GM13976 (cell line): ENCODE measurements around the gene HOXA10.
A peak's percentile ranks its signal among the peaks of the same experiment; 100 is the strongest.

ENCODE experiments used
- DNase-seq: peaks from one replicate; pipeline ENCODE4 v3.0.0; 2012; ENCODE audit warnings: low spot score
- CTCF ChIP-seq: IDR thresholded peaks from 2 replicates; pipeline ENCODE4 v1.5.1; 2012; ENCODE audit warnings: borderline replicate concordance, mild to moderate bottlenecking; ENCODE audit not compliant: insufficient read depth; ENCODE audit errors: extremely low read depth, missing control alignments, control extremely low read depth
- in situ Hi-C: fragments of 300-500 bp; cut with MboI; formaldehyde crosslinking; loops from one replicate; pipeline ENCODE4 v1.12.0; 2022; ENCODE audit warnings: low sequenced_read_pairs, mixed read lengths, inconsistent platforms; ENCODE audit not compliant: unreplicated experiment

The HOXA10 gene

GRCh38 chr7:27179503-27180430 is 5.6 kb upstream of the HOXA10 start:
- in situ Hi-C loops = no loop called here
- TF ChIP-seq CTCF = peak; percentile 52
- peak; percentile 84 for DNase-seq

DNA sequence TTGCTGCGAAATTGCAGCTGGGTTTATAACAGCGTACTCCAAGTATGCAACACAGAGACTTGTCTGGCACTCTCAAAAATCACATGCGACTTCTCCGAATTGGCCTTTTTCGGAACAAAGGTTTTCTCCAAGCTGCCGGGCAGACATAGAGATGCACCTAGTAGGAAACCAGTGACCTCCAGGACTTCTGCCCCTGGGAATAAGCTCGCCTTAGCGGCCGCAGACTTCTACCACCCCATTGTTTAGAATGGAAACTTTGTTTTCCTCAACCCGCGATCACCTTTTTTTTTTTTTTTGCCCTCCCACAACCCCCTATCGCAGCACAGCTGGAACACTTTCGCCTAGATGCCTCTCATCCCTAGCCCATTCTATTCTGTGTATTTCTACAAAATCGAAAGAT is 4.9 kb upstream of the HOXA10 start:
- no peak for TF ChIP-seq CTCF
- in situ Hi-C loops = no loop called here
- DNase-seq = no peak

- in situ Hi-C loops = no loop called here
- no peak for DNase-seq
- no peak for TF ChIP-seq CTCF
Measured at GRCh38 chr7:27178366-27178765, 4.2 kb upstream of the HOXA10 start.

DNA sequence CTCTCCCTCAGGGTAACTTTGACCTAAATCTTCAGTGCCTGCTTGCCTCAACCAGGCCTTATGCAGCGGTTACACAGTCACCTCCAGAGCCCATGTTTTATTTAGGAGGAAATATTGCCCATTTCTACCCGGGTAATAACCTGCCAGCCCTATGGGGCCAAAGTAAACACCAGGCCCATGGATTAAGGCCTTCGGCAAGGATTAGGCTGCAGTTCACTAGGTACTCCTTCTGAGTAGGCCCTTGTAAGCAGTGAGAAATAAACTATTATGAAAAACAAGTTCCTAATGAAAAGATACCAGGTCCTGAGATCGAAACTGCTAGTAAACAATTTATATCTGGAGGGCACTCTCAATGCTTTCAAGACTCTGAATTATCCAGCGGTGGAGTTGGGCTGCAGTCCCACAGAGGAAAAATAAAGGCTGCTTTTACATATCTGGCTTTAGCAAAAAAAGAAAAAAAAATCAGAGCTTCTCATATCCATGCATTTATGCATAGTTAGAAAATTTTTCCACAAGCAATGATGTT is 3.7 kb upstream of the HOXA10 start:
- in situ Hi-C loops = no loop called here
- no peak for TF ChIP-seq CTCF
- DNase-seq = no peak

DNA sequence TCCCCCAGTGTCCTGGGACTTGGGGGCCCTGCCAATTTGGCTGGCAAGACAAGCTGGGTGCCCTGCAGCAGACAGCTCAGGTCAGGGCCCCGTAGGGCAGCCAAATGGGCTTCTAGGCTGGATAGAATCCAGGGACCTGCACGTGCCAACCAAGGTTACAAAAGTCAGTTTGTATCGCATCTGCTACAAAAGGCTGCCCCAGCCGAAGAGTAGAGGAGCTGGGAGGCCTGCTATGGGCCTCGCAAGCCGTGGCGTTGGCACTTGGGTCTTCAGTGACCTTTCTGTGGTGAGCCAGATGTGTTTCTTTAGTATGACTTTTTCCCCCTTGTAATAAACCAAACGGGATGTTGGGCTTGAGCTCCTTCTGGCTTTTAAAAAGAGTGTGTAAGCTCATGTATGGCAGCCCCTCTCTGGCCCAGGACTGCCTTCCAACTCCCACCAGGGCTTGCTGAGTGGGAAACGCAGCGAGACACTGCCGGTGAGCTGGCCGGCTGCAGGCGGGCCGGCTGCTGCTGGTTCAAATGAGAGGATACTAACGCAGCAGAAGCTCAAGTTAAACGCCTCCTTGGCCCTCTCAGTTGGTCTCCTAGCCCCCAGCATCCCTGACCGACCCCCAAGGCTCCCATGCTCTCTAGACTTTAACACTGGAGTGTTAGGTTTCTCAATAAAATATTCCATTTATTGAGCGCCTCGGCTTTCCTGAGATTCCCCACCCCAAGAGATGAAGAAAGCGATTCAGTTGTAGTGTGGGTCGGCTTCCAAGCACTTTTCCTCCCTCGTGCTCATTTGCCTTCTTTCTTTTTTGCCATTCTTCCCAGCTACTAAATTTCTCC is 3.1 kb upstream of the HOXA10 start:
- in situ Hi-C loops = no loop called here
- no peak for DNase-seq
- TF ChIP-seq CTCF = no peak

DNA sequence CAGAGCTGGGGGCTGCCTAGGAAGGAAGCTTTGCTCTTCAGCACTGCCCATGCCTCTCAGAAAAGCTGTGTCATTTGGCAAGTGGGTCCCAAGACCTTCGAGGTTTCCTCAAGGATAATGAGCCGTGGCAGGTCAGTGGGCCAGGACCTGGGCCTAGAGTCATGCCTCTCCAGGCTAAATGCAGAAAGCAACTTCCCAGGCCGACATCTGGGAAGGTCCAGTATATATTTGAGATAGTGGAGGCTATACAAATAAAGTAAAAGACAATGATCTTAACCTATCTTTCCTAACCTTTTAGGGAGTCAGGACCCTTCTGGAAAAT is 2.4 kb upstream of the HOXA10 start:
- no peak for TF ChIP-seq CTCF
- DNase-seq = no peak
- in situ Hi-C loops = no loop called here
